HK-2 (cell line): ENCODE measurements around the gene BCAS1.

Experiments
- DNase-seq: peaks from one replicate; pipeline ENCODE4 v3.0.0-alpha.2; 2018; ENCODE audit not compliant: unreplicated experiment

Gene BCAS1

GRCh38 chr20:54103067-54103761 lies 32.8 kb upstream of the BCAS1 start:
- DNase-seq: peak; percentile 77

- no peak for DNase-seq
Measured at GRCh38 chr20:54102543-54102942, 32.1 kb upstream of the BCAS1 start.

GRCh38 chr20:54100563-54100962 lies 30.2 kb upstream of the BCAS1 start:
- DNase-seq: no peak

- no peak for DNase-seq
Measured at GRCh38 chr20:54099894-54100293, 29.5 kb upstream of the BCAS1 start.

- DNase-seq: no peak
Measured at GRCh38 chr20:54098047-54098446, 27.7 kb upstream of the BCAS1 start.

- DNase-seq: no peak
Measured at GRCh38 chr20:54097236-54097529, 26.8 kb upstream of the BCAS1 start.

GRCh38 chr20:54095824-54096223 lies 25.4 kb upstream of the BCAS1 start:
- no peak for DNase-seq

- DNase-seq: no peak
Measured at GRCh38 chr20:54094268-54094580, 23.8 kb upstream of the BCAS1 start.

GRCh38 chr20:54093423-54094267 lies 23.3 kb upstream of the BCAS1 start:
- no peak for DNase-seq

GRCh38 chr20:54092021-54092420 lies 21.6 kb upstream of the BCAS1 start:
- no peak for DNase-seq

GRCh38 chr20:54091120-54091480 lies 20.7 kb upstream of the BCAS1 start:
- no peak for DNase-seq

GRCh38 chr20:54090230-54091119 lies 20.1 kb upstream of the BCAS1 start:
- no peak for DNase-seq

GRCh38 chr20:54088430-54088829 lies 18.0 kb upstream of the BCAS1 start:
- no peak for DNase-seq

- no peak for DNase-seq
Measured at GRCh38 chr20:54086507-54087039, 16.2 kb upstream of the BCAS1 start.

GRCh38 chr20:54085910-54086309 lies 15.5 kb upstream of the BCAS1 start:
- DNase-seq: no peak

GRCh38 chr20:54085425-54085824 lies 15.0 kb upstream of the BCAS1 start:
- DNase-seq: no peak

GRCh38 chr20:54084727-54085388 lies 14.5 kb upstream of the BCAS1 start:
- DNase-seq: no peak

GRCh38 chr20:54084193-54084592 lies 13.8 kb upstream of the BCAS1 start:
- DNase-seq: no peak

GRCh38 chr20:54083459-54083858 lies 13.1 kb upstream of the BCAS1 start:
- no peak for DNase-seq

- no peak for DNase-seq
Measured at GRCh38 chr20:54082100-54082499, 11.7 kb upstream of the BCAS1 start.

GRCh38 chr20:54079652-54080051 lies 9.3 kb upstream of the BCAS1 start:
- DNase-seq: no peak
